LNCaP clone FGC (cell line): ENCODE results near the gene GRIK1.

Experiments used
- DNase-seq: peaks from one replicate; pipeline ENCODE4 v3.0.0-alpha.2; 2011; ENCODE audit warnings: low read depth
- H3K4me3 ChIP-seq: 2 replicates; pipeline ENCODE4 v1.5.1; 2011; ENCODE audit warnings: mild to moderate bottlenecking, low read depth, low read length, control low read depth
- CTCF ChIP-seq: IDR thresholded peaks from 2 replicates; pipeline ENCODE4 v1.5.1; 2012; ENCODE audit warnings: mild to moderate bottlenecking; ENCODE audit not compliant: control insufficient read depth, insufficient read depth; ENCODE audit errors: extremely low read depth

The GRIK1 gene

GRCh38 chr21:29800056-29800455 is 139.7 kb downstream of the GRIK1 start:
- TF ChIP-seq CTCF, result no peak
- H3K4me3 ChIP-seq, result no peak overlapping the region
- no peak for DNase-seq

GRCh38 chr21:29798840-29799239 is 141.0 kb downstream of the GRIK1 start:
- TF ChIP-seq CTCF, result no peak
- no peak for DNase-seq
- H3K4me3 ChIP-seq, result no peak overlapping the region

GRCh38 chr21:29797155-29797554 is 142.6 kb downstream of the GRIK1 start:
- DNase-seq, result no peak
- TF ChIP-seq CTCF, result no peak
- H3K4me3 ChIP-seq, result no peak overlapping the region

GRCh38 chr21:29793712-29794111 is 146.1 kb downstream of the GRIK1 start:
- TF ChIP-seq CTCF, result no peak
- no peak for DNase-seq

GRCh38 chr21:29789393-29789792 is 150.4 kb downstream of the GRIK1 start:
- DNase-seq, result no peak
- no peak overlapping the region for H3K4me3 ChIP-seq
- no peak for TF ChIP-seq CTCF

More at GRCh38 chr21:29793712-29794111, 146.1 kb downstream of the GRIK1 start:
- H3K4me3 ChIP-seq, result no peak overlapping the region

- no peak for TF ChIP-seq CTCF
- DNase-seq, result no peak
- no peak overlapping the region for H3K4me3 ChIP-seq
These were observed 151.0 kb downstream of the GRIK1 start for GRCh38 chr21:29788752-29789151.

- no peak for DNase-seq
- no peak overlapping the region for H3K4me3 ChIP-seq
- TF ChIP-seq CTCF, result no peak
These were observed 152.4 kb downstream of the GRIK1 start for GRCh38 chr21:29787361-29787909.
